K562 (cell line): ENCODE results near the gene PSME1. TPM values are rescaled to one million over a fixed set of nuclear protein-coding genes. Genes with fewer than 3 reads are reported as not detected.
A peak's percentile ranks its signal among the peaks of the same experiment; 100 is the strongest.

Experiments used
- ATAC-seq: fragments of 200-7000 bp; cut with Tn5 transposase; 3 replicates; pipeline ENCODE4 v1.9.1; 2020; ENCODE audit warnings: moderate library complexity
- BruUV-seq: library from RNA; stranded (reverse); fragments of 400-500 nt; replicated peaks from 2 replicates; lab custom pipeline; 2021; lab: Mats Ljungman, UMichigan
- CTCF ChIA-PET: fragments of 300-600 bp; formaldehyde crosslinking; extraction: SDS; loops from one replicate; lab custom pipeline; 2021; ENCODE audit warnings: low intra/inter-chr PET ratio; lab: Yijun Ruan, JAX
- POLR2A ChIA-PET: fragments of 300-600, 350-650 bp; sonication (Branson Sonifier 250); formaldehyde crosslinking; extraction: SDS; loops from one replicate; lab custom pipeline; 2021; ENCODE audit warnings: antibody characterized with exemption, inconsistent platforms; lab: Yijun Ruan, JAX
- DNase-seq, 4 experiments: peaks; one replicate each; pipeline versions ENCODE4 v3.0.0 to v3.0.0-alpha.2; 2011 to 2018; ENCODE audit warnings: low spot score in 3 of 4, mixed read lengths in 3 of 4; ENCODE audit errors: extremely low read depth in 1 of 4
- FAIRE-seq: peaks from 2 replicates; lab custom pipeline; 2011; peaks lifted over from hg19 to GRCh38; lab: Jason Lieb, UNC
- H2AFZ ChIP-seq: 2 replicates; pipeline ENCODE4 v1.6.0; 2011; ENCODE audit warnings: low read depth, low read length, control low read depth, inconsistent platforms
- H3K27ac ChIP-seq: fragments of 200-600 bp; 3 replicates; pipeline ENCODE4 v1.8.0; 2011; ENCODE audit warnings: low read depth, mild to moderate bottlenecking, control low read depth, inconsistent platforms, low read length, moderate library complexity, mixed read lengths; ENCODE audit errors: extremely low read depth
- H3K27me3 ChIP-seq, 2 experiments: fragments of 300-600 bp in 1 of 2; 2 replicates in 1 of 2; 3 replicates in 1 of 2; pipeline versions ENCODE4 v1.6.0 to v1.8.0; 2011; ENCODE audit warnings: inconsistent platforms in 2 of 2, low read length in 2 of 2, mild to moderate bottlenecking in 1 of 2, mixed read lengths in 1 of 2, moderate library complexity in 1 of 2; ENCODE audit not compliant: control insufficient read depth in 2 of 2, insufficient read depth in 2 of 2
- H3K36me3 ChIP-seq: fragments of 300-600 bp; 3 replicates; pipeline ENCODE4 v1.8.0; 2011; ENCODE audit warnings: mild to moderate bottlenecking, low read length, inconsistent platforms; ENCODE audit not compliant: control insufficient read depth, insufficient read depth
- H3K4me1 ChIP-seq, 2 experiments: fragments of 200-600 bp in 1 of 2; replicated peaks in 1 of 2; 2 replicates in 1 of 2; 3 replicates in 1 of 2; pipeline versions ENCODE4 v1.5.1 to v1.8.0; 2011; ENCODE audit warnings: inconsistent platforms in 2 of 2, low read length in 2 of 2, mild to moderate bottlenecking in 1 of 2, mixed read lengths in 1 of 2, moderate library complexity in 1 of 2; ENCODE audit not compliant: control insufficient read depth in 2 of 2, insufficient read depth in 2 of 2
- H3K4me2 ChIP-seq: 2 replicates; pipeline ENCODE4 v1.6.1; 2011; ENCODE audit warnings: low read length, control low read depth, inconsistent platforms, mixed read lengths; ENCODE audit not compliant: insufficient read depth
- H3K4me3 ChIP-seq: fragments of 200-600 bp; sonication (generic), shearing (Covaris generic); 2 replicates; pipeline ENCODE4 v1.5.1; 2016; ENCODE audit warnings: control low read depth, inconsistent platforms
- H3K79me2 ChIP-seq: fragments of 200-600 bp; 3 replicates; pipeline ENCODE4 v1.8.0; 2011; ENCODE audit warnings: low read length, inconsistent platforms; ENCODE audit not compliant: control insufficient read depth, insufficient read depth
- H3K9ac ChIP-seq, 2 experiments: 2 replicates each; pipeline versions ENCODE4 v1.6.0 to v1.6.1; 2011; ENCODE audit warnings: low read depth in 2 of 2, low read length in 2 of 2, control low read depth in 1 of 2, inconsistent platforms in 1 of 2, mild to moderate bottlenecking in 1 of 2, mixed read lengths in 1 of 2; ENCODE audit not compliant: insufficient read depth in 1 of 2
- H3K9me1 ChIP-seq: one replicate; pipeline ENCODE4 v1.6.0; 2011; ENCODE audit warnings: inconsistent platforms, mild to moderate bottlenecking, low read length, moderate library complexity; ENCODE audit not compliant: control insufficient read depth, insufficient read depth
- H3K9me3 ChIP-seq: replicated peaks from 2 replicates; pipeline ENCODE4 v1.5.1; 2011; ENCODE audit warnings: low read depth, low read length, inconsistent platforms; ENCODE audit not compliant: control insufficient read depth, insufficient read depth
- H4K20me1 ChIP-seq: replicated peaks from 2 replicates; pipeline ENCODE4 v1.6.1; 2011; ENCODE audit warnings: low read length, inconsistent platforms, mixed read lengths; ENCODE audit not compliant: control insufficient read depth, insufficient read depth
- AFF1 ChIP-seq, 2 experiments: fragments of 450-650 bp; IDR thresholded peaks; 2 replicates each; pipeline ENCODE4 v1.6.1; 2018; ENCODE audit warnings: mild to moderate bottlenecking in 2 of 2, low read depth in 1 of 2; ENCODE audit not compliant: partially characterized antibody in 2 of 2
- DEAF1 ChIP-seq: fragments of 450-650 bp; formaldehyde crosslinking; IDR thresholded peaks from 2 replicates; pipeline ENCODE4 v1.4.0; 2020; ENCODE audit warnings: mild to moderate bottlenecking, moderate library complexity
- HES1 ChIP-seq: fragments of 450-650 bp; IDR thresholded peaks from 2 replicates; pipeline ENCODE4 v1.6.1; 2016; ENCODE audit warnings: low read depth, mild to moderate bottlenecking, moderate library complexity
- POLR2AphosphoS2 ChIP-seq: IDR thresholded peaks from 2 replicates; pipeline ENCODE4 v1.6.1; 2012; ENCODE audit warnings: low read length, improper control_type of control experiment
- SP2 ChIP-seq: IDR thresholded peaks from 2 replicates; pipeline ENCODE4 v1.6.1; 2011; ENCODE audit warnings: mild to moderate bottlenecking, low read depth, low read length, moderate library complexity; ENCODE audit not compliant: poor library complexity, severe bottlenecking; ENCODE audit errors: extremely low read depth
- WGBS: fragments of 100-300 bp; shearing (Covaris generic); methylation state at CpG from one replicate; pipeline ENCODE4 v1.1.6; 2016; ENCODE audit warnings: low coverage, mixed read lengths; ENCODE audit not compliant: insufficient coverage; ENCODE audit errors: missing lambda C conversion rate; 5-methylcytosine and 5-hydroxymethylcytosine counted together
- in situ Hi-C: fragments of 300-500 bp; cut with MboI; formaldehyde crosslinking; loops from 4 replicates; pipeline ENCODE4 v1.15.0; 2018; ENCODE audit warnings: inconsistent platforms, mixed read lengths
- intact Hi-C: fragments of 100-400 bp; cut with micrococcal nuclease; formaldehyde crosslinking; loops from 2 replicates; pipeline ENCODE4 v1.14.2; 2022
- polyA plus RNA-seq, 8 experiments: library from polyadenylated mRNA; depleted of rRNA in 4 of 8; stranded (reverse) in 5 of 8; unstranded in 3 of 8; fragments of >200 nt; fragmentation: Nextera tagmentation in 2 of 8; fragmentation: Illumina TruSeq in 1 of 8; extraction: Ambion mirVana in 2 of 8; extraction: Trizol in 1 of 8; gene quantifications; 2 replicates each; pipeline versions ENCODE4 v1.2.1 to v1.2.3, GENCODE V29; 2011 to 2014; ENCODE audit warnings: inconsistent platforms in 1 of 8, missing spikeins in 1 of 8
- total RNA-seq, 7 experiments: library from RNA; depleted of rRNA in 6 of 7; stranded (reverse); fragments of >200 nt in 6 of 7; fragmentation: Illumina TruSeq in 2 of 7; extraction: Trizol in 2 of 7; gene quantifications; 2 replicates each; pipeline versions ENCODE4 v1.2.1 to v1.2.3, GENCODE V29; 2011 to 2021; ENCODE audit warnings: low replicate concordance in 1 of 7

The PSME1 gene
- total and polyA plus RNA-seq, 9 of the 15 experiments (the other 6 are each of a cell fraction or from before 2014, with no cell fraction given): 20.3 to 180 (median 67.5) TPM

- ATAC-seq (no peak), FAIRE-seq (no peak), DNase-seq (no peak)
- Histone ChIP-seq H3K9me3 (no peaks in the 10 kb centered on the region), H2AFZ (no peak overlapping the region), H3K79me2 (no peaks in the 10 kb centered on the region), H3K27me3 (no peaks in the 10 kb centered on the region), H4K20me1 (no peaks in the 10 kb centered on the region), H3K9ac (peak overlapping the region in 1 of 2 experiments; percentile 64; a peak in 2 of 4 replicates), H3K4me3 (no peak overlapping the region), H3K36me3 (no peaks in the 10 kb centered on the region), H3K4me2 (no peak overlapping the region), H3K27ac (no peak overlapping the region), H3K9me1 (no peaks in the 10 kb centered on the region), H3K4me1 (peaks cover 4 to 18% of the 10 kb centered on the region in 2 experiments; a peak in 4 of 5 replicates)
- no TSS peak for BruUV-seq
- in situ Hi-C loops: no loop called here
- POLR2A ChIA-PET: interaction anchor here (0.6 to 0.7 kb wide), 3 partner anchors 10 to 139 kb away, joined by 3 read pairs; no protein-coding TSS in a partner anchor
- intact Hi-C loops: no loop called here
- WGBS: 20% methylated on average over 5 of the region's 7 CpGs
- TF ChIP-seq DEAF1 (CRISPR knock-in tag): no peak
- TF ChIP-seq SP2: no peak
- TF ChIP-seq HES1: no peak
- TF ChIP-seq AFF1 (IDR thresholded peaks at IDR 0.05; ENCODE audit: low read depth in 1 of 2, partially characterized antibody in 2 of 2): no peak
- TF ChIP-seq POLR2AphosphoS2: no peak
- CTCF ChIA-PET: no interaction called here
Measured at GRCh38 chr14:24130717-24131548, 5.1 kb upstream of the PSME1 start.
